GM11168 (cell line): ENCODE data around the gene TRIM71.
"Not testable (repeated sequence)": the region's sequence is repeated elsewhere in the genome, so short reads cannot be mapped to it uniquely, and the experiment has no call there.

Source experiments
- in situ Hi-C: fragments of 300-500 bp; cut with MboI; formaldehyde crosslinking; loops from one replicate; pipeline ENCODE4 v1.12.0; 2022; ENCODE audit warnings: low sequenced_read_pairs; ENCODE audit not compliant: unreplicated experiment

The TRIM71 gene

DNA sequence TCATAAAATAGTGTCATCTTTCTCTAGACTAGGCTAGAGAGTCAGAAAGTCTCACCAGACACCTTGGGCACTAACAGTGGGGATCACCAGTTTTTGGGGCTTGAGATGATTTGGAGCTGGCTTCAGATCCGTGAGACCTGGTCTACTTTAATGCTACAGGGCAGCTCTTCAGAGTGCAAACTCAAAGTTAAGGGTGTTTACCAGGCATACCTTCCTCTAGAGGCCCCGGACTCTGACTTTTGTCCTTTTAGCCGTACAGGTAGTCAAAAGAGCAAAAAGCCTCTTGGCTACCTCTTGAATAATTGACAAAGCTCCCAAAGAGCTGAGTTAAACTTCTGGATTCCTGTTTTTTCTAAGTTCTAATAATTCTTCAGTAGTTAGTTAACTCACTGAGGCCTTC, 92.2 kb downstream of the TRIM71 start:
- in situ Hi-C loops: loop anchor here (10.0 kb wide), 1 partner anchor 175 kb away; no protein-coding TSS in a partner anchor

DNA sequence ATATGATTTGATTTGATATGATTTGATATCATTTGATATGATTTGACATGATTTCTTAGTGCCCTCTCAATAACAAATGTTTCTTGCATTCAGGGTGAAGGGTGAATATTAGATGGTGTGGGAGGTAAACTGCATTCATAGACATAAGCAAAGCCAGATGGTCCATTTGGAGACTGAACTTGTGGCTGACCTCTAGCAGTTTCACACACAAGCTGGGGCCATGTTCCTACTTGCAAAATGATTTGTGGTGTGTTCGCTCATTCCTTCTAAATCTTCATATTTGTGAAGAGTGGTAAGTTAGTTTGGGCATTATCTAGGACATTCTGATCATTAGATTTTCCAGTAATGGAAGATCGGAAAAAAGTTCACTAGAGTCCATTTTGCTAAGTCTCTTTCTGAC, 93.2 kb downstream of the TRIM71 start:
- in situ Hi-C loops: no loop called here

DNA sequence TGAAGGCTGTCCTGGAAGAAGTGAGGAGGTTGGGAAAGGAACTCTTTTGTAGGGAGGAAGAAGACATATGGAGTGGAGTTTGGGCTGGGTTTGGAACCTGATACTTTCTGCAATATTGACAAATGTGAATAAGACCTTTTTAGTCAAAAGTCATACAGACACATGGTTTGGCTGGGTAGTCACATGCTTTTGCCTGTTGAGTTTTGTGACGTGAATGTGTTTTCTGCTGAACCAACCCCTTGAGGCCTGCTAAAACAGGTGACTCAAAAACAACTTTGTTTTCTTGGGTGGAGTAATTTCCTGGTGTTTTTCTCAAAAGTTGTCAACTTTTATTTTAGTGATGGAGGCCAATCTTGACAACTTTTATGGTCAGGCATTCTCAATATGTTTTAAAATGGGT, 94.2 kb downstream of the TRIM71 start:
- in situ Hi-C loops: no loop called here

DNA sequence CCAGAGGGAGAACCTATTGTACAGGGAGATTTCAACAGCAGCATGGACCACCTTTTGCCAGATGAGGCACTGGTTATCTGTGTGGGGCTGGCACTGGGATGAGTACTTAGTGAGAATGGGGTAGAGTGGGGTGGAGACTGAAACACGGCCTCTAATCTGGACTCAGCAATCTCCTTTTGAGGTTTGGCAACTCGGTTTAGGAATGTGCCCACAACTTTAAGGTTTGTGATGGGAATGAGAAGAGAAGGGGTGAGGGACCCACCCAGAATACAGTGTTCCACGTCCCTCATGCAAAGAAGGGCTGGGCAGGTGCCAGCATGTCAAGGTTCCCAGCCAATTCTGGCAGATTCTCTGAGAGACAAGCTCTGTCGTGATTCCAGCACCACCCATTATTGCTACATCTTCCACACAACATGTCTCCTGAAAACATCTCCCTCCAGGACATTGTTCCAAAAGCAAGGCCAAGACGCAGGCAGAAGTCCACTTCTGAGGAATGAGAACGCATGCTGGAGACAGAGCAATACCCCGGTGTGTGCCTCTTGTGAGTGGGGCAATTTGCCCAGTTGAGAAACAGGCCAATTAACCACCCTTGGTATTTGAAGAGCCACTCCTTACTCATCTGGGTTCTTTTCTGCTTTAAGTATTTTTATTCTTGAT, 96.1 kb downstream of the TRIM71 start:
- in situ Hi-C loops: no loop called here

DNA sequence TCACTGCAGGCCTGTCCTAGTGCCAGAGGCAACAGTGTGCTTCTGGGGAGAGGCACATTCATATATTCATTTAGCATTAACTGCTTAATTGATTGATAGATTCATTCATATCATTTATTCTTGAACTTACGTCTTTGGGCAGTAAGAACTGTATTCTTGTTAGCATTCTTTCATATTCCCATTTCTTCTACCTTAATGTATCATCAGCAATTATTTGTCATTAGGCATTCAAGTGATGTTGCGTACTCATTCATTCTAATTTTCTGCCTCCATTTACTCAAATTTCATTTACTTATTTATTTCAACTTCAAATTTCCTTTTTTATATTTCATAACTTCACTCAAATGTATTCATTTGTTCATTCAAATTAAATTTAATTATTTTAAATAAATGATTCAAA, 102.1 kb downstream of the TRIM71 start:
- in situ Hi-C loops: no loop called here

DNA sequence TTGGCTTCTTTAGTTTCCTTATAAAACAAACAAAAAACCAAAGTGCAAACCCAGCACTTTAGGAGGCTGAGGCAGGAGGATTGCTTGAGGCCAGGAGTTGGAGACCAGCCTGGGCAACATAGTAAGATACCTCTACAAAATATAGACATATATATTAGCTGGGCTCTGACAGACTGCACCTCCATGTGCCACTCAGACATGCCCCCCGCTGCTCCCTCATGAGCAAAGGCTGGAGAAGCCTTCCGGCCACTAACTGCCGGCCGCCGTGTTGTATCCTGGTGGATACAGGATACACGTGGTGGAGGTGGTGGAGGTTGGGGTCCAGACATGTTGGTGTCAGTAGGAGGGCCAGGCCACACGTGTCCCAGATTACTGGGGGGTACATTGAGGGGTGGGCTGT, 104.3 kb downstream of the TRIM71 start:
- in situ Hi-C loops: no loop called here

DNA sequence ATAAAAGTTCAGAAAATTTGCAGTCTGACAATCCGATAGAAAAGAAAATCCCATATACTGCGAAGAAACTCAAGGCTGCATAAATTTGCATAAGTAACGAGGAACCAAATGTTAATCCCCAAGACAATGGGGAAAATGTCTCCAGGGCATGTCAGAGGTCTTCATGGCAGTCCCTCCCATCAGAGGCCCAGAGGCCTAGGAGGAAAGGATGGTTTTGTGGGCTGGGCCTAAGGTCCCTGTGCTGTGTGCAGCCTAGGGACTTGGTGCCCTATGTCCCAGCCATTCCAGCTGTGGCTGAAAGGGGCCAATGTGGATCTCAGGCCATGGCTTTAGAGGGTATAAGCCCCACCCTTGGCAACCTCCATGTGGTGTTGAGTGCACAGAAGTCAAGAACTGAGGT, 112.4 kb downstream of the TRIM71 start:
- in situ Hi-C loops: no loop called here

DNA sequence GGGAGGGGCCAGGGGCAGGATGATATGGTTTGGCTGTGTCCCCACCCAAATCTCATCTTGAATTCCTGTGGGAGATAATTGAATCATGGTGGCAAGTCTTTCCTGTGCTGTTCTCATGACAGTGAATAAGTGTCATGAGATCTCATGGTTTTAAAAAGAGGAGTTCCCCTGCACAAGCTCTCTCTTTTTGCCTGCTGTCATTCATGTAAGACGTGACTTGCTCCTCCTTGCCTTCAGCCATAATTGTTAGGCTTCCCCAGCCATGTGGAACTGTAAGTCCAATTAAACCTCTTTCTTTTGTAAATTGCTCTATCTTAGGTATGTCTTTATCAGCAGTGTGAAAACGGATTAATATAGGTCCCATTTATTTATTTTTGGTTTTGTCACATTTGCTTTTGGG, 113.5 kb downstream of the TRIM71 start:
- in situ Hi-C loops: not testable (repeated sequence)

DNA sequence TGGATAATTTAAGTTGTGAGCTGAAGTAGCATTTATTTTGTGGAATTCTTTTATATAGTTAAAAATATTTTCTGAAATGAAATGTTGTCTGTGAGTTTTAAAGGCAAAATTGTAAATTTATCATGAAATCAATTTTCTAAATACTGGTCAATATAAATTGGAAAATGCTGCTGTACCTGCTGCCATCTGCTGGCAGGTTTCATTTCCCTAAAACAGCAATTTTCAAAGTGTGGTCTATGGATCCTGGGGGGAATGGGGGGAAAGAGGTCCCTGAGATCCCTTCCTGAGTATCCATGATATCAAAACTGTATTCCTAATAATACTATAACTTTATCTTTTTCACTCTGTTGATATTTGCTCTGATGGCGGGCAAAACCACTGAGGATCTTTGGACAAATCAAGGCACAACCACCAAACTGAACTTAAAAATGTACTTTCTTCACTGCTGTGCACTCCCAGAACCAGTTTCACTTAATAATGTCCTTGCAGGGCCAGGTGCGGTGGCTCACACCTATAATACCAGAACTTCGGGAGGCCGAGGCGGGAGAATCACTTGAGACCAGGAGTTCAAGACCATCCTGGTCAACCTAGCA, 116.4 kb downstream of the TRIM71 start:
- in situ Hi-C loops: no loop called here

DNA sequence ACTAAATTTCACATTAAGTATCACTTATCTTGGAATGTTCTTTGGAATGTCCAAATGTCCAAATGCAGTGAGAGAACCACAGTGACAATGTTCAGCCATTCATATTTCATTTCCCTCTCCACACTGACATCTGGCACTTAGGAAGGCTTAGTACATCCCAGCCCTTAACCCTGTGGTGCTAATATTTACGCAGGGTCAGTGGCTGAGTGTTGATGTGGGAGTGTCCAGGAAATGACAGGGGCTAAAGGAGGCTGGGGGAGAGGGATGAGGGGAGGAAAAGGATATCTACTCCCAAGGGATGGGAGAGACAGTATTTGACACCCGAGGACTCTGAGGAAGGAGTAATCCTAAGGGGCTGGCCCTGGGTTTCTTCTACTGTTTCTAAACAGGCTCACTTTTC, 119.5 kb downstream of the TRIM71 start:
- in situ Hi-C loops: no loop called here

DNA sequence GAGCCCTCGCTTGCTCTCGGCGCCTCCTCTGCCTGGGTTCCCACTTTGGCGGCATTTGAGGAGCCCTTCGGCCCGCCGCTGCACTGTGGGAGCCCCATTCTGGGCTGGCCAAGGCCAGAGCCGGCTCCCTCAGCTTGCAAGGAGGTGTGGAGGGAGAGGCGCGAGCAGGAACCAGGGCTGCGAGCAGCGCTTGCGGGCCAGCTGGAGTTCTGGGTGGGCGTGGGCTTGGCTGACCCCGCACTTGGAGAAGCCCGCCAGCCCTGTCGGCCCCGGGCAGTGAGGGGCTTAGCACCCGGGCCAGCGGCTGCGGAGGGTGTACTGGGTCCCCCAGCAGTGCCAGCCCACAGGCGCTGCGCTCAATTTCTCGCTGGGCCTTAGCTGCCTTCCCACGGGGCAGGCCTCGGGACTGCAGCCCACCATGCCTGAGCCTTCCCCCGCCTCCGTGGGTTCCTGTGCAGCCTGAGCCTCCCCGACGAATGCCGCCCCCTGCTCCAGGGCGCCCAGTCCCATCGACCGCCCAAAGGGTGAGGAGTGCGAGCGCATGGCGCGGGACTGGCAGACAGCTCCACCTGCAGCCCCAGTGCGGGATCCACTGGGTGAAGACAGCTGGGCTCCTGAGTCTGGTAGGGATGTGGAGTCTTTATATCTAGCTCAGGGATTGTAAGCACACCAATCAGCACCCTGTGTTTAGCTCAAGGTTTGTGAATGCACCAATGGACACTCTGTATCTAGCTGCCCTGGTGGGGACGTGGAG, 121.9 kb downstream of the TRIM71 start:
- in situ Hi-C loops: not testable (repeated sequence)

DNA sequence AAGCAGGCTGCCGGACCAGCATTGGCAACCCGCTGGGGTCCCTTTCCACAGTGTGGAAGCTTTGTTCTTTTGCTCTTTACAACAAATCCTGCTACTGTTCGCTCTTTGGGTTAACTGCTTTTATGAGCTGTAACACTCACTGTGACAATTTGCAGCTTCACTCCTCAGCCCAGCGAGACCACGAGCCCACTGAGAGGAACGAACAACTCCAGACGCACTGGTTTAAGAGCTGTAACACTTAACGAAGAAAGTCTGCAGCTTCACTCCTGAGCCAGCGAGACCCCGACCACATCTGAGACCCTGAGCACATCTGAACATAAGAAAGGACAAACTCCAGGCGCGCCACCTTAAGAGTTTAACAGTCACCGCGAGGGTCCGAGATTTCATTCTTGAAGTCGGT, 122.9 kb downstream of the TRIM71 start:
- in situ Hi-C loops: no loop called here

DNA sequence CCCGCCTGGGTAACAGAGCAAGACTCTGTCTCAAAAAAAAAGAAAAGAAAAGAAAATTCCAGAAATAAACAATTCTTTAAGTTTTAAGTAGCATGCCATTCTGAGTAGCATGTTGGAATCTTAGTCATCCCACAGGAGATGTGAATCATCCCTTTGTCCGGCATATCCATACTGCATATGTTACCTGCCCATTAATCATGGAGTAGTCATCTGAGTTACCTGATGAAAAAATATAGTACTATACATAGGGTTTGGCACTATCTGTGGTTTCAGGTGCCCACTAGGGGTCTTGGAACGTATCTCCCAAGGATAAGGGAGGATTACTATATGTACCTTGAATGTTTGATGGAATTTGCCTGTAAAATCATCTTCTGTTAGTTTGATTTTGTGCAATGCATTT, 127.3 kb downstream of the TRIM71 start:
- in situ Hi-C loops: no loop called here

DNA sequence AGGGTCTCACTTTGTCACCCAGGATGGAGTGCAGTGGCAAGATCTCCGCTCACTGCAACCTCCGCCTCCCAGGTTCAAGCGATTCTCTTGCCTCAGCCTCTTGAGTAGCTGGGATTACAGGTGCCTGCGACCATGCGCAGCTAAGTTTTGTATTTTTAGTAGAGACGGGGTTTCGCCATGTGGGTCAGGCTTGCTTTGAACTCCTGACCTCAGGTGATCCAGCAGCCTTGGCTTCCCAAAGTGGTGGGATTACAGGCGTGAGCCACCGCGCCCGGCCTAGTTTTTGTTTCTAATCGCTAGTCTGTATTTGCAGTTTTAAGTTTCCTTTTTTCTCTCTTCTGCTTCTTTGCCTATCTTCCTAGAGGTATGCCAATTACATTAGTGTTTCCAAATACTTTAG, 127.8 kb downstream of the TRIM71 start:
- in situ Hi-C loops: not testable (repeated sequence)

DNA sequence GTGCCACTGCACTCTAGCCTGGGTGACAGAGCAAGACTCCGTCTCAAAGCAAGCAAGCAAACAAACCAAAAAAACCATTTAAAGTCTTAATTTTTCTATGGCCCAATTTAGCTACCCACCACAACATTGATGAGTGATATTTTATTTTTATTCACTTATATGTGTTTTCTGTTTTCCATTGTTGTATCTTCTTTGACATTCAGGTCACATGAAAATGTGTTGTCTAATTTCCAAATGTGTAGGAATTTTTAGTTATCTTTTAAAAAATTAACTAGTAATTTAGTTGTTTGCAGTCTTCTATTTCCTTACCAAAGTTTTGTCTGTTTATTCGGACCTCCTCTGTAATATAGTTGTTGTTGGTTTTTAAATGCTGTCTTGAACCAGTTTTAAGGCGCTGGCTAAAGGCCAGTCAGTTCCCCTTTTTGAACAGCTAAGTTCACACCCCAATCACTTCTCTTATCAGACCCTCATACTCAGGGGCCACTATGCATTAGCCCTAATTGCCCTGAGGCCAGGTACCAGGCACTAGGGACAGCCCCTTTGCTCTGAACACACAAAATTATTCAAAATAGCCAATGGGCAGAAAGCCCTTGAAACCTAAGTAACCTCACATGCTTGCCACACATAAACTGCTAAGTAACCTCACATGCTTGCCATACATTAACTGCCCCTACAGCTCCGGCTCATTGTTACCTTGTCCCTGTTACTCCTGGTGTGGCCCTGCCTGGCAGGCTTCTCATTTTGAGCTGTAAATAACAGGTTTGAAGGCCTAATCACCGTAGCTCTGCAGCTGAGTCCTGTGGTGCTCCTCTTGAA, 129.4 kb downstream of the TRIM71 start:
- in situ Hi-C loops: no loop called here
